HG02763 (cell line): ENCODE results near the gene CCND2.

ENCODE experiments used
- ATAC-seq: cut with Tn5 transposase; IDR thresholded peaks from one replicate; pipeline ENCODE4 v1.9.1; 2021; ENCODE audit warnings: mild to moderate bottlenecking, moderate library complexity; ENCODE audit not compliant: unreplicated experiment

CCND2 gene

GRCh38 chr12:4256043-4256826 is 17.3 kb upstream of the CCND2 start:
- ATAC-seq, result no peak

- ATAC-seq, result no peak
These were observed 16.1 kb upstream of the CCND2 start for GRCh38 chr12:4257442-4257841.

GRCh38 chr12:4259099-4259498 is 14.5 kb upstream of the CCND2 start:
- ATAC-seq, result no peak

- ATAC-seq, result no peak
These were observed 11.9 kb upstream of the CCND2 start for GRCh38 chr12:4261655-4262054.

GRCh38 chr12:4265280-4265679 is 8.3 kb upstream of the CCND2 start:
- no peak for ATAC-seq

GRCh38 chr12:4266990-4267389 is 6.6 kb upstream of the CCND2 start:
- no peak for ATAC-seq

GRCh38 chr12:4267704-4268328 is 5.7 kb upstream of the CCND2 start:
- ATAC-seq, result no peak

- no peak for ATAC-seq
These were observed 5.0 kb upstream of the CCND2 start for GRCh38 chr12:4268329-4269181.

GRCh38 chr12:4269279-4269991 is 4.1 kb upstream of the CCND2 start:
- peak; percentile 32 for ATAC-seq

- ATAC-seq, result no peak
These were observed 3.3 kb upstream of the CCND2 start for GRCh38 chr12:4270016-4270830.

GRCh38 chr12:4270831-4271716 is 2.5 kb upstream of the CCND2 start:
- no peak for ATAC-seq

GRCh38 chr12:4271717-4272423 is 1.7 kb upstream of the CCND2 start:
- peak; percentile 38 for ATAC-seq

- peak; percentile 1 for ATAC-seq
These were observed 914 bp upstream of the CCND2 start for GRCh38 chr12:4272424-4273272.

- no peak for ATAC-seq
These were observed 300 bp upstream of the CCND2 start for GRCh38 chr12:4273273-4273651.

- no peak for ATAC-seq
These were observed 944 bp downstream of the CCND2 start for GRCh38 chr12:4274396-4275015.

GRCh38 chr12:4275016-4275869 is 1.7 kb downstream of the CCND2 start:
- no peak for ATAC-seq
